ENCODE results near the gene ELSPBP1.

Gene ELSPBP1

GRCh38 chr19:48051335-48052033 is 57.1 kb downstream of the ELSPBP1 start:
- H3K36me3 ChIP-seq (ENCODE audit: low read depth) = no peaks in the 10 kb centered on the region
- no peaks in the 10 kb centered on the region for H3K4me1 ChIP-seq (ENCODE audit: insufficient read depth, poor library complexity, severe bottlenecking)
- DNase-seq (ENCODE audit: low spot score) (no peak), ATAC-seq (ENCODE audit: low read depth) (no peak)
- no peaks in the 10 kb centered on the region for H3K9me3 ChIP-seq (ENCODE audit: severe bottlenecking)
- no peak for TF ChIP-seq CTCF (IDR thresholded peaks at IDR 0.05; ENCODE audit: poor library complexity, severe bottlenecking)
- H3K4me3 ChIP-seq (ENCODE audit: severe bottlenecking) = no peak overlapping the region
- H3K27me3 ChIP-seq (ENCODE audit: insufficient read depth, poor library complexity, severe bottlenecking) = no peaks in the 10 kb centered on the region
- H3K27ac ChIP-seq (ENCODE audit: poor library complexity, severe bottlenecking) = no peak overlapping the region

GRCh38 chr19:48053076-48053475 is 58.6 kb downstream of the ELSPBP1 start:
- ATAC-seq (ENCODE audit: low read depth) = no peak
- no peaks in the 10 kb centered on the region for H3K36me3 ChIP-seq (ENCODE audit: low read depth)
- H3K27me3 ChIP-seq (ENCODE audit: insufficient read depth, poor library complexity, severe bottlenecking) = no peaks in the 10 kb centered on the region
- no peaks in the 10 kb centered on the region for H3K4me1 ChIP-seq (ENCODE audit: insufficient read depth, poor library complexity, severe bottlenecking)
- TF ChIP-seq CTCF (IDR thresholded peaks at IDR 0.05; ENCODE audit: poor library complexity, severe bottlenecking) = no peak
- DNase-seq (ENCODE audit: low spot score) = no peak
- H3K9me3 ChIP-seq (ENCODE audit: severe bottlenecking) = no peaks in the 10 kb centered on the region
- no peak overlapping the region for H3K27ac ChIP-seq (ENCODE audit: poor library complexity, severe bottlenecking)
- H3K4me3 ChIP-seq (ENCODE audit: severe bottlenecking) = no peak overlapping the region

- no peak for TF ChIP-seq CTCF (IDR thresholded peaks at IDR 0.05; ENCODE audit: poor library complexity, severe bottlenecking)
- no peaks in the 10 kb centered on the region for H3K36me3 ChIP-seq (ENCODE audit: low read depth)
- no peak overlapping the region for H3K4me3 ChIP-seq (ENCODE audit: severe bottlenecking)
- ATAC-seq (ENCODE audit: low read depth) (peak; percentile 76), DNase-seq (ENCODE audit: low spot score) (peak; percentile 63)
- no peaks in the 10 kb centered on the region for H3K9me3 ChIP-seq (ENCODE audit: severe bottlenecking)
- H3K27ac ChIP-seq (ENCODE audit: poor library complexity, severe bottlenecking) = no peak overlapping the region
- no peaks in the 10 kb centered on the region for H3K4me1 ChIP-seq (ENCODE audit: insufficient read depth, poor library complexity, severe bottlenecking)
- no peaks in the 10 kb centered on the region for H3K27me3 ChIP-seq (ENCODE audit: insufficient read depth, poor library complexity, severe bottlenecking)
Measured at GRCh38 chr19:48053856-48054255, 59.4 kb downstream of the ELSPBP1 start.

- ATAC-seq (ENCODE audit: low read depth) (no peak), DNase-seq (ENCODE audit: low spot score) (no peak)
- no peaks in the 10 kb centered on the region for H3K4me1 ChIP-seq (ENCODE audit: insufficient read depth, poor library complexity, severe bottlenecking)
- H3K4me3 ChIP-seq (ENCODE audit: severe bottlenecking) = no peak overlapping the region
- H3K27ac ChIP-seq (ENCODE audit: poor library complexity, severe bottlenecking) = no peak overlapping the region
- no peak for TF ChIP-seq CTCF (IDR thresholded peaks at IDR 0.05; ENCODE audit: poor library complexity, severe bottlenecking)
- peaks cover 2% of the 10 kb centered on the region for H3K9me3 ChIP-seq (ENCODE audit: severe bottlenecking)
- no peaks in the 10 kb centered on the region for H3K27me3 ChIP-seq (ENCODE audit: insufficient read depth, poor library complexity, severe bottlenecking)
- H3K36me3 ChIP-seq (ENCODE audit: low read depth) = no peaks in the 10 kb centered on the region
Measured at GRCh38 chr19:48059331-48059730, 64.9 kb downstream of the ELSPBP1 start.

- ATAC-seq (ENCODE audit: low read depth) (no peak), DNase-seq (ENCODE audit: low spot score) (no peak)
- H3K27me3 ChIP-seq (ENCODE audit: insufficient read depth, poor library complexity, severe bottlenecking) = no peaks in the 10 kb centered on the region
- H3K4me3 ChIP-seq (ENCODE audit: severe bottlenecking) = no peak overlapping the region
- no peak overlapping the region for H3K27ac ChIP-seq (ENCODE audit: poor library complexity, severe bottlenecking)
- H3K9me3 ChIP-seq (ENCODE audit: severe bottlenecking) = peaks cover 2% of the 10 kb centered on the region
- no peak for TF ChIP-seq CTCF (IDR thresholded peaks at IDR 0.05; ENCODE audit: poor library complexity, severe bottlenecking)
- H3K4me1 ChIP-seq (ENCODE audit: insufficient read depth, poor library complexity, severe bottlenecking) = no peaks in the 10 kb centered on the region
- H3K36me3 ChIP-seq (ENCODE audit: low read depth) = no peaks in the 10 kb centered on the region
Measured at GRCh38 chr19:48060381-48060780, 65.9 kb downstream of the ELSPBP1 start.
